Activated T-cell treated with anti-CD3 and anti-CD28 coated beads, Interleukin-2, amount 50 U/mL, for 1 hour (primary cell): ENCODE results near the gene NOBOX.
"Not testable (repeated sequence)": the region's sequence is repeated elsewhere in the genome, so short reads cannot be mapped to it uniquely, and the experiment has no call there.

Experiments
- DNase-seq: peaks from one replicate; pipeline ENCODE4 v3.0.0-alpha.2; 2020

Gene NOBOX

GRCh38 chr7:144403649-144404061, at the start of gene NOBOX:
Gene NOBOX (minus strand): TSS chr7:144403693.
- no peak for DNase-seq

DNA sequence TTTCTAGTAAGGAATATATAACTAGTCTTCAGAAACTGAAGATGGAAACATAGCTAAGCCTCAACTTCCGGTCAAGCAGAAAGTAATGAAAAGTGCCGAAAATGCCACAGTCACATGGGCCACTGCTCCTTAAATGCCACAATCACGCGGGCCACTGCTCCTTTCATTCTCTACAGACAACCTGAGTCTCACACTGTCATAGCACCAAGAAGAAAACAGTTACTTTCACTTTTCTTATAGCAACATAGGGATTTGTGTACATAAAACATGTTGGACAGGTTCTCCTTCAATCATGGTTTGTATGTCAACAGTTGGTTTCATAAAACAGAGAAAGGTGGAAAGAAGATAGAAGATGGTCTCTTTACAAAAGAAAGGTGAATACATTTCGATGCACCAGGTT, 48.6 kb upstream of the NOBOX start:
- DNase-seq: no peak

DNA sequence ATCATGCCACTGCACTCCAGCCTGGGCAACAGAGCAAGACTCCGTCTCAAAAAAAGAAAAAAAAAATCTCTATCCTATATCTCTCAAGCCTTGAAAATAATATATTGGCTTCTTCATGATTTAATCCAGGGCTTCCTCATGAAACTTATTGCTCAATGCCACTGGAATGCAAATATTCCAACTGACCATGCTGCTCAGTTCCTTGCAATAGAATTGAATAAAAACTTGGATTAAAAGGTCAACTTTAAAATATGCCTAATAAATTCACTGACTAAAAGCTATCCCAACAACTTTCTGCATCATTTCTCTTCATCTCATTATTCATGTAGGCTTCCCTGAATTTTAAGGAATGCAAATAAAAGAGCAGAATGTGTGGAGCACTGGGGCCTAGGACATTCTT, 42.1 kb upstream of the NOBOX start:
- DNase-seq: no peak

DNA sequence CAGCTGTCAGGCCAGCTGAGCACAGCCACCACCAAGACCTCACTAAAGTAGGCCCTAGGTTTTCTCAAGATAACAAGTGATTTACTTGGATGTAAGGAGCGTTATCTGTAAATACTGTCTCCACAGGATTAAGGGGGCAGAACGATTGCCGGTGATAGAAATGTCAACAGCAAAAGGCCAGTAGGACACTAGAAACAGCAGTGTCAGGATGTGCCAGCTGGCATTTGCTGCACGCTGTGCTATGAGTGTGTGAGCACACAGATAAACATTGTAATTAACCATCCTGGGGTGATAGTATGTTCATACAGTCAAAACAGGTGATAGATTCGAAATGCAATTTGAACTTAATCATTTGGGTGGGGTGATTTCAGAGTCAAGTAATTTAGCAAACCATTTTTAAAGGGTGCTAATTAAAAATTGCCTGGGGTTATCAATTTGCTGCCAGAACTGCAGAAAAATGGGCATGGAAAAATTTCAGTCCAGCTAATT, 36.3 kb upstream of the NOBOX start:
- no peak for DNase-seq

DNA sequence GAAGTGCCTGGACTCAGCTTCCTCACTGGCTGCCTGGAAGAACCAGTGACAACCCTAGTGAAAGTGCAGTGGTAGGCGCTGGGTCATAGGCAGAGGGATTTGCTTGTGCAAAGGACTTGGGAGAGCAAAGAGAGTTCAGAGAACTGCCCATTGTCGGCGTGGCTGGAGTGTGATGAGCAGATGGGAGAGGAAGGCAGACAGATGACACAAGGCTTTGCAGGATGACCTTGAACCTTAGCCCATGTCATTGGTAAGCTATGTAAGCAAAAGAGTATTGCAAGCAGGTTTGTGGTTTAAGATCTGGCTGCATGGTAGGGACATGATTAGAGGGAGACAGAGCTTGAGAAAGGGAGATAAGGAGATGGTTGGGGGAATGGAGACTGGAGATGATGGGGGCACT, 35.3 kb upstream of the NOBOX start:
- DNase-seq: no peak

DNA sequence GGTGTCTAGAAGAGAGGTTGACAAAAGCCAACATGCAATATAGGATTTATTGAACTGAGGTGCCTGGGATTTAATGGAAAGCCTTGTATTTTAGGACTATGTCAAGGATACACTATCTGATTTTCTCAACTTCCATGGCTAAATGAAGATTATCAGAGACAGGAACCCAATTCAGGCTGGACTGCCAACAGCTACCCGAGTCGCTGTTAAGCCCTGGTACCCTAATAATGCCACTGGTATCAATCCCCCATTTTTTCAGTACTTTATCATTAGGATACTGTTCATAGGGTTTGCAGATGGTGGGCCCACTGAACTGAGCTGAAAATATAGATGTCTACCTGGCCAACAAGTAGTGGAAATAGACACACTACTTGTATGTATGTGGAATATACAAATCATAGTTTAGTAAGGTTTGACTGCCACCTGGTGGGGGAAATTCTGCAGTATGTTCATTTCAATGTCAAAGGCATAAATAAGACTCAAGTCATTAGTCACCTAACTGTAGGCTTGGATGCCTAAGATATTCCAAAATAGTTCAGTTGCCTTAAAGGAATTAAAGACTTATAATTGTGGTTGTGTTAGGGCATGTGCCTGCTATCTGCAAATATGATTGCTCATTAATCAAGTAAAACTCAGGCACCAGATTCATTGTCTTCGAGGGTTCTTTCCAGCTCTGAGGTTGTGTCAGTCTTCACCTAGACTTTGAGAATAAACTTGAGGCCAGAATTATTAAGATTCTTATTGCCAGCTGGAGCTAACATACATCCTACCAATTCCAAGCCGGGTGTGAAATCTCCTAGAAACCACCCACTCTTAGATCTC, 34.1 kb upstream of the NOBOX start:
- DNase-seq: no peak

GRCh38 chr7:144436500-144436899, 33.0 kb upstream of the NOBOX start:
- DNase-seq: no peak

DNA sequence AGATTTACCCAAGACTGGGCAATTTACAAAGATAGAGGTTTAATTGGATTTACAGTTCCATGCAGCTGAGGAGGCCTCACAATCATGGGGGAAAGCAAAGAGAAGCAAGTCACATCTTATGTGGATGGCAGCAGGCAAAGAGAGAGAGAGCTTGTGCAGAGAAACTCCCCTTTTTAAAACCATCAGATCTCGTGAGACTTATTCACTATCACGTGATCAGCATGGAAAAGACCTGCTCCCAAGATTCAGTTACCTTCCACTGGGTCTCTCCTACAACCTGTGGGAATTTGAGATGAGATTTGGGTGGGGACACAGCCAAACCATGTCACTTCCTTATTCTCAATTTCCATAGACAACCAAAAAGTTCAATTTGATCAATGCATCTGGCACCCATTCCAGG, 24.9 kb upstream of the NOBOX start:
- no peak for DNase-seq

DNA sequence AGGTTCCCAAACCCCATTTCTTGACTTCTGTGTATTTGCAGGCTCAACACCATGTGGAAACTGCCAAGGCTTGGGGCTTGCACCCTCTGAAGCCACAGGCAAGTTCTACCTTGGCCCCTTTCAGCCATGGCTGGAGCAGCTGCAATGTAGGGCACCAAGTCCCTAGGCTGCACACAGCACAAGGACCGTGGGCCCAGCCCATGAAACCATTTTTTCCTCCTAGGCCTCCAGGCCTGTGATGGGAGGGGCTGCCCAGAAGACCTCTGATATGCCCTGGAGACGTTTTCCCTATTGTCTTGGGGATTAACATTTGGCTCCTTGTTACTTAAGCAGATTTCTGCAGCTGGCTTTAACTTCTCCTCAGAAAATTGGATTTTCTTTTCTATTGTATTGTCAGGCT, 24.0 kb upstream of the NOBOX start:
- DNase-seq: not testable (repeated sequence)

- not testable (repeated sequence) for DNase-seq
Measured at GRCh38 chr7:144418931-144419330, 15.4 kb upstream of the NOBOX start.

GRCh38 chr7:144416341-144416740, 12.8 kb upstream of the NOBOX start:
- no peak for DNase-seq

DNA sequence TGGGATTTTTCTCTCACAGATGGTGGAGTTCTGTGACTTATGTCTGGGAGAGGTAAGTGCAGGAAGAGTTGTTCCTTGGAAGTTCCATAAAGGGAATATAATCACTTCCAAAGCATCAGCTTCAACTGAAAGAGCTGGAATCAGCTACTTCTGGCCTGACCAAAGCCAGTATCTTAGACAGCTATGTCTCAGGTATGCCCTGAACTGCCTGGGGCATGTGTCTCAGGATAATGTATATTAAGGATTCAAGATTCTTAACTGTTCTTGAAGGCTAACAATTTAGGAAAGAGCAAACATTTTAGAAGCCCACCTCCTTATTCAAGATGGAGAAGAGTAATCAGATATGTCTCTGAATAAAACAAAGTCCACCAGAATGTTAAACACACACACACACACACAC, 12.4 kb upstream of the NOBOX start:
- DNase-seq: no peak

DNA sequence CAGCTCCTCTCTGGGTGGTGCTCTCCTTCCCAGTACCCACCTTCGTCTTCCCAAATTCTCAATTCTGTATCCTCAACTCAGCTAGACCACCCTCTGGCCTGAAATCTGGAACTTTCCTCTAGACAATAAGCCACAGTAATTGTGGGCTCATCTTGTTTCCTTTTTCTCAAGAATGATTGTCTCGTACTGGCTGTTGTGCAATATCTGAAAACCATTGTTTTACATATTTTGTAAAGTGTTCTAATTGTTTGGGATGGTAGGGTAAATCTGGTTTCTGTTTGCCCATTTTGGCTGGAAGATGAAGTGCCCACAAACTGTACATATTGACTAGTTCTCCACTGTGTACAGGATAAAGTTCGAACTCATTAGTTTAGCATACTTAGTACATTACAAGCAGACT, 11.3 kb upstream of the NOBOX start:
- no peak for DNase-seq

GRCh38 chr7:144410441-144410840, 6.9 kb upstream of the NOBOX start:
- DNase-seq: no peak

- DNase-seq: no peak
Measured at GRCh38 chr7:144408121-144408520, 4.6 kb upstream of the NOBOX start.

DNA sequence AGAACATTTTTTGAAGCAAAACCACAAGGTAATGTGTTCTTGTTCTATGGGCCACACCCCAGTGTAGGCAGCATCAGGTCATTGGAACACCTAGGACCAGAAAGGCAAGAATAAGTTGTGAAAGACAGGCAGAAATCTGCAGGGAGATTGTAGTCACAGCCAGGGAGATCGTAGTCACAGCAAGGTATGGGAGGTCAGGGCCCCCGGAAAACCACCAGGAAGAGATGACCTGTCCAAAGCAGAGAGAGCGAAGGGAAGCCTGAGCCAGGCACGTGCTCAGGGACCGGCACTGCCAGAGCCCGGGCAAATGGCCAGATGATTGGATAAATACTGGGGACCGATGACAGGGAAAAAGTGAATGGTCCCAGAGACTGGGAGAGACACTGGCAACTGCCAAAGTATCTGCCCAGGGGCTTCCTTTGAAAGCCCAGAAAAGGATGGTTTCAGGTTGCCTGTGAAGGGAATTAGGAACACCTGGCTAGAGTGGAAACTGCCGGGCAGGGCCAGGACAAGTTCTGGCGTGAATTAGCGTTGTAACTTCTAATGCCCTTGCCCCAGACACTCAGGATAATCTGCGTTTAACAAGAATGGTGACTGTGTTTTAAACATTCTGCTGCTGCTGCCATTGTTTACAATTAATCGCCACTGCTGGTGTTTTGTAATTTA, 3.9 kb upstream of the NOBOX start:
- DNase-seq: no peak

GRCh38 chr7:144404946-144405345, 1.5 kb upstream of the NOBOX start:
- no peak for DNase-seq

GRCh38 chr7:144403102-144403501, 391 bp downstream of the NOBOX start:
- no peak for DNase-seq

DNA sequence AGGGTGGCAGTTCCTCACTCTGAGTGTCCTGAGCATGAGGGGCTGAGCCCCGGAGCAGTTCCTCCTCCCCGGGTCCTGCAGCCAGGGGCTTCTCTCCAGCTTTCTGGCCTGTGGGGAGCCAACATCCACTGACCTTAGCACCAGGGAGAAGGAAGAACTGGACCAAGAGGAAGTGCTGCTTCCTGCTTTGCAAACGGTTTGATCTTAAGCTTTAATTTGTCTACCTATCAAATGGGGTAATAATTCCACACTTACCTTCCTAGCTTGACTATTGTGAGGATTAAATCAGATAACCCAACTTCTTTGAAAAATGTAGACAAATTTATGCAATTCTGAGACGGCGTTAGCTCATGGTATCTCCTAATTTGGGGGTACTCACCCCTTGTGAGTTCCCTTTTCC, 2.0 kb downstream of the NOBOX start:
- DNase-seq: no peak

DNA sequence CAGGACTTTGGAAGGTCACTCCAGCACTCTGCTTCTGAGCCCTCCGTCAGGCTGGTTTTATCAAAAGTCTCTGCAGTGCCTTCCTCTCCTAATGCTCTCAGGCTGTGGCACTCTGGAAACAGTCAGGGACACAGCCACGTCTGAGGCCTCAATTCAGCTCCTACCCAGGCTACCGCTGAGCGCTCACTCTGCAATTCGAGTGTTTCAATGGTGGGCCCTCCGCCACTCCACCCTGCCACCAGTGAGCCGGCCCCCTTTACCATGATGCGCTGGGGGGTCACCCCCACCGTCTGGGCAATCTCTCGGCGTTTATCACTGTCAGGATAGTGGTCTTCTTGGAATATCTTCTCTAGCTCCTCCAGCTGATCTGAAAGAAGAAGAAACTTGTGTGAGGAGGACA, 3.5 kb downstream of the NOBOX start:
- no peak for DNase-seq

DNA sequence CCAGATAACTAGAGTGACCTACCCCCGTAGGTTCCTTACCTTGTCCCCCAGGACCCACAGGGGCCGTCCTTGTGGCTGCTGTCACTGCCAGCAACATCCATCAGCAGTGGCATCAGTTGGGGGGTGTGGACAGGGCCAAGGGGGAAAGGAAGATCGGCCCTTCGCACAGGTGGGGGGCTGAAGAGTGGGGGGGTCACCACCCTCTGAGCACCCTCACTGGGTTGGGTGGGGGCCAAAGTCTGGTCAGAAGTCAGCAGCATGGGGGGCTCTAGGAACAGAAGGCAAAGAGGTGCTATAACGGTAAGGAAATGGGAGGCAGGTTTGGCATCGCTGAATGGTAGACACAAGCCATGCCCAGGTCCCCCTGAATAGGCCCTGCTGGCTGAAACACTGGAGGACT, 4.6 kb downstream of the NOBOX start:
- DNase-seq: no peak

GRCh38 chr7:144398291-144398690, 5.2 kb downstream of the NOBOX start:
- DNase-seq: no peak

- no peak for DNase-seq
Measured at GRCh38 chr7:144397086-144397485, 6.4 kb downstream of the NOBOX start.

DNA sequence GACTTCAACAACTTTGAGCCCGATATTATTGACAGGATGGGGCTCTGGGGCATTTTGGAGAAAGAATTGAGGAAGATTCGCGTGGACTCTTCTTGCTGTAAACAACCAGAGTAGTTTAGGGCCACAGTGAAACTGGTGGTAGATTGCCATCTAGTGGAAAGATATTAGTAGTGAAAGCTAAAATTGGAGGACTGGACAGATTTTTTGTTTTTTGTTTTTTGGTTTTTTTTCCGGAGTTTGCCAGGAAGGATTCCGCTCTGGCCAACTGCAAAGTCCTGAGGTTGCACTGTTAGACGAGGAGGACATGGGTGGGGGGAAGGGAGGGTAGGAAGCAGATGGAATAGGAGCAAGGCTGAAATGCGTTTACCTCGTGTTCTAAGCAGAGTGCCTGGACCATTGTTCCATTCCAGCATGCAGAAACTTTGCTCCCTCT, 11.7 kb downstream of the NOBOX start:
- DNase-seq: no peak
